Stimulated activated naive CD8-positive, alpha-beta T cell treated with anti-CD3 and anti-CD28 coated beads, Interleukin-15, amount 100 ng/mL, for 72 hours (primary cell): ENCODE measurements around the gene THSD4.
"Not testable (repeated sequence)": the region's sequence is repeated elsewhere in the genome, so short reads cannot be mapped to it uniquely, and the experiment has no call there.

Source experiments
- ATAC-seq: fragments of 150-1000 bp; cut with Tn5 transposase; 2 replicates; pipeline ENCODE4 v1.10.0; 2021; ENCODE audit warnings: mild to moderate bottlenecking, moderate library complexity
- DNase-seq, 2 donors: peaks; one replicate each; pipeline ENCODE4 v3.0.0; 2021 to 2022
- H3K27ac Mint-ChIP-seq, 2 donors: one replicate each; pipeline ENCODE4 v1.8.0; 2022; ENCODE audit warnings: mild to moderate bottlenecking in 2 of 2, mixed read lengths in 2 of 2, moderate library complexity in 2 of 2
- H3K27me3 Mint-ChIP-seq: one replicate; pipeline ENCODE4 v1.8.0; 2022; ENCODE audit warnings: mixed read lengths
- H3K4me1 Mint-ChIP-seq: one replicate; pipeline ENCODE4 v1.8.0; 2022; ENCODE audit warnings: mild to moderate bottlenecking, mixed read lengths
- H3K4me3 Mint-ChIP-seq, 2 donors: one replicate each; pipeline ENCODE4 v1.8.0; 2022; ENCODE audit warnings: mild to moderate bottlenecking in 2 of 2, mixed read lengths in 2 of 2, moderate library complexity in 1 of 2
- H3K9me3 Mint-ChIP-seq, 2 donors: one replicate each; pipeline ENCODE4 v1.8.0; 2022; ENCODE audit warnings: mixed read lengths in 2 of 2

THSD4 gene

GRCh38 chr15:71362987-71363968 lies 248.0 kb downstream of the THSD4 start:
- no peaks in the 10 kb centered on the region for H3K4me1 Mint-ChIP-seq
- H3K9me3 Mint-ChIP-seq = peaks cover 0 to 6% of the 10 kb centered on the region in 2 donors
- H3K27ac Mint-ChIP-seq = no peak overlapping the region
- H3K27me3 Mint-ChIP-seq = no peaks in the 10 kb centered on the region
- ATAC-seq = no peak
- DNase-seq = no peak
- H3K4me3 Mint-ChIP-seq = no peak overlapping the region

GRCh38 chr15:71364117-71364584 lies 248.9 kb downstream of the THSD4 start:
- H3K4me1 Mint-ChIP-seq = no peaks in the 10 kb centered on the region
- H3K9me3 Mint-ChIP-seq = peaks cover 0 to 6% of the 10 kb centered on the region in 2 donors
- no peak for ATAC-seq
- no peak for DNase-seq
- peak overlapping the region in 1 of 2 donors; percentile 66 for H3K27ac Mint-ChIP-seq
- no peak overlapping the region for H3K4me3 Mint-ChIP-seq
- H3K27me3 Mint-ChIP-seq = no peaks in the 10 kb centered on the region

- peaks cover 5 to 20% of the 10 kb centered on the region in 2 donors for H3K9me3 Mint-ChIP-seq
- DNase-seq (no peak), ATAC-seq (no peak)
- no peaks in the 10 kb centered on the region for H3K4me1 Mint-ChIP-seq
- no peaks in the 10 kb centered on the region for H3K27me3 Mint-ChIP-seq
- H3K4me3 Mint-ChIP-seq = no peak overlapping the region
- no peak overlapping the region for H3K27ac Mint-ChIP-seq
These were observed 251.3 kb downstream of the THSD4 start for GRCh38 chr15:71366522-71366921.

GRCh38 chr15:71366926-71367325 lies 251.7 kb downstream of the THSD4 start:
- ATAC-seq (no peak), DNase-seq (no peak)
- no peak overlapping the region for H3K4me3 Mint-ChIP-seq
- H3K9me3 Mint-ChIP-seq = peaks cover 8 to 20% of the 10 kb centered on the region in 2 donors
- no peaks in the 10 kb centered on the region for H3K27me3 Mint-ChIP-seq
- no peaks in the 10 kb centered on the region for H3K4me1 Mint-ChIP-seq
- no peak overlapping the region for H3K27ac Mint-ChIP-seq

GRCh38 chr15:71367737-71368136 lies 252.5 kb downstream of the THSD4 start:
- not testable (repeated sequence) for H3K27ac Mint-ChIP-seq, ATAC-seq, H3K27me3 Mint-ChIP-seq, H3K4me1 Mint-ChIP-seq, H3K4me3 Mint-ChIP-seq, DNase-seq
- H3K9me3 Mint-ChIP-seq = peaks cover 10 to 20% of the 10 kb centered on the region in 2 donors

- Mint-ChIP-seq H3K27ac (peak overlapping the region in 1 of 2 donors; percentile 80), H3K9me3 (peaks cover 26 to 29% of the 10 kb centered on the region in 2 donors)
- H3K27me3 Mint-ChIP-seq, H3K4me1 Mint-ChIP-seq, ATAC-seq, H3K4me3 Mint-ChIP-seq: not testable (repeated sequence)
- DNase-seq = peak in 1 of 2 donors; percentile 11
These were observed 257.5 kb downstream of the THSD4 start for GRCh38 chr15:71372769-71373168.

GRCh38 chr15:71373917-71374316 lies 258.6 kb downstream of the THSD4 start:
- DNase-seq = no peak
- Mint-ChIP-seq H3K27ac (no peak overlapping the region), H3K27me3 (no peaks in the 10 kb centered on the region), H3K9me3 (peaks cover 26 to 29% of the 10 kb centered on the region in 2 donors), H3K4me1 (peaks cover 6% of the 10 kb centered on the region), H3K4me3 (no peak overlapping the region)
- ATAC-seq = no peak

GRCh38 chr15:71374607-71375352 lies 259.5 kb downstream of the THSD4 start:
- no peak overlapping the region for H3K27ac Mint-ChIP-seq
- ATAC-seq (no peak), DNase-seq (no peak)
- H3K4me1 Mint-ChIP-seq = peaks cover 6% of the 10 kb centered on the region
- no peak overlapping the region for H3K4me3 Mint-ChIP-seq
- no peaks in the 10 kb centered on the region for H3K27me3 Mint-ChIP-seq
- H3K9me3 Mint-ChIP-seq = peaks cover 24 to 26% of the 10 kb centered on the region in 2 donors

- no peak overlapping the region for H3K4me3 Mint-ChIP-seq
- no peaks in the 10 kb centered on the region for H3K27me3 Mint-ChIP-seq
- DNase-seq = no peak
- no peak overlapping the region for H3K27ac Mint-ChIP-seq
- H3K4me1 Mint-ChIP-seq = peaks cover 6% of the 10 kb centered on the region
- peaks cover 16 to 21% of the 10 kb centered on the region in 2 donors for H3K9me3 Mint-ChIP-seq
- ATAC-seq = no peak
These were observed 260.7 kb downstream of the THSD4 start for GRCh38 chr15:71375934-71376333.

GRCh38 chr15:71379893-71380292 lies 264.6 kb downstream of the THSD4 start:
- no peak for ATAC-seq
- H3K4me3 Mint-ChIP-seq = no peak overlapping the region

GRCh38 chr15:71380345-71380744 lies 265.1 kb downstream of the THSD4 start:
- H3K9me3 Mint-ChIP-seq = peaks cover 12 to 16% of the 10 kb centered on the region in 2 donors
- no peaks in the 10 kb centered on the region for H3K4me1 Mint-ChIP-seq
- no peaks in the 10 kb centered on the region for H3K27me3 Mint-ChIP-seq
- DNase-seq (no peak), ATAC-seq (no peak)
- no peak overlapping the region for H3K27ac Mint-ChIP-seq
- H3K4me3 Mint-ChIP-seq = no peak overlapping the region

More at GRCh38 chr15:71379893-71380292, 264.6 kb downstream of the THSD4 start:
- Mint-ChIP-seq H3K27ac (no peak overlapping the region), H3K4me1 (no peaks in the 10 kb centered on the region), H3K9me3 (peaks cover 12 to 16% of the 10 kb centered on the region in 2 donors), H3K27me3 (no peaks in the 10 kb centered on the region)
- no peak for DNase-seq

- no peaks in the 10 kb centered on the region for H3K4me1 Mint-ChIP-seq
- H3K9me3 Mint-ChIP-seq = peaks cover 5 to 7% of the 10 kb centered on the region in 2 donors
- ATAC-seq (no peak), DNase-seq (no peak)
- H3K4me3 Mint-ChIP-seq = no peak overlapping the region
- peaks cover 32% of the 10 kb centered on the region for H3K27me3 Mint-ChIP-seq
- no peak overlapping the region for H3K27ac Mint-ChIP-seq
These were observed 269.2 kb downstream of the THSD4 start for GRCh38 chr15:71384501-71384900.

GRCh38 chr15:71385026-71385425 lies 269.8 kb downstream of the THSD4 start:
- Mint-ChIP-seq H3K4me1 (no peaks in the 10 kb centered on the region), H3K27ac (no peak overlapping the region), H3K9me3 (peaks cover 5 to 7% of the 10 kb centered on the region in 2 donors), H3K4me3 (no peak overlapping the region), H3K27me3 (peaks cover 32% of the 10 kb centered on the region)
- ATAC-seq = no peak
- no peak for DNase-seq

- no peak for ATAC-seq
- Mint-ChIP-seq H3K27ac (no peak overlapping the region), H3K9me3 (peaks cover 5 to 7% of the 10 kb centered on the region in 2 donors), H3K4me3 (no peak overlapping the region), H3K4me1 (no peaks in the 10 kb centered on the region), H3K27me3 (peaks cover 32% of the 10 kb centered on the region)
- DNase-seq = no peak
These were observed 270.2 kb downstream of the THSD4 start for GRCh38 chr15:71385457-71385856.

- Mint-ChIP-seq H3K4me3 (no peak overlapping the region), H3K27ac (peak overlapping the region in 1 of 2 donors; percentile 36), H3K4me1 (no peaks in the 10 kb centered on the region), H3K9me3 (peaks cover 5 to 7% of the 10 kb centered on the region in 2 donors), H3K27me3 (peaks cover 32% of the 10 kb centered on the region)
- DNase-seq = no peak
- no peak for ATAC-seq
These were observed 270.7 kb downstream of the THSD4 start for GRCh38 chr15:71386005-71386404.
